H1 (cell line): Measurements from ENCODE around the gene HDGFL3. TPM values are rescaled to one million over a fixed set of nuclear protein-coding genes. Genes with fewer than 3 reads are reported as not detected.

Source experiments
- GABPA ChIP-seq: IDR thresholded peaks from 2 replicates; pipeline ENCODE4 v1.6.1; 2011; ENCODE audit warnings: mild to moderate bottlenecking, low read length, moderate library complexity, borderline replicate concordance; ENCODE audit not compliant: insufficient read depth
- KDM1A ChIP-seq: fragments of 200-600, 300-600 bp; sonication (generic); IDR thresholded peaks from 2 replicates; pipeline ENCODE4 v1.7.1; 2016; ENCODE audit warnings: mild to moderate bottlenecking, low read length, borderline replicate concordance
- KDM5A ChIP-seq: fragments of 200-600 bp; IDR thresholded peaks from 2 replicates; pipeline ENCODE4 v1.7.1; 2012; ENCODE audit warnings: mild to moderate bottlenecking, low read length, inconsistent platforms, mixed read lengths
- SUZ12 ChIP-seq: fragments of 200-600 bp; sonication (generic); IDR thresholded peaks from 2 replicates; pipeline ENCODE4 v1.6.1; 2012; ENCODE audit warnings: mild to moderate bottlenecking, inconsistent platforms, low read length, moderate library complexity, mixed read lengths
- TAF7 ChIP-seq: optimal IDR thresholded peaks from 2 replicates; pipeline ENCODE3; 2011; ENCODE audit warnings: low read depth, mild to moderate bottlenecking, inconsistent platforms, low read length, moderate library complexity, borderline replicate concordance
- TBP ChIP-seq: IDR thresholded peaks from 2 replicates; pipeline ENCODE4 v1.6.1; 2011; ENCODE audit warnings: low read depth, low read length, improper control_type of control experiment
- polyA plus RNA-seq, 7 experiments: library from polyadenylated mRNA; depleted of rRNA in 3 of 7; stranded (reverse) in 5 of 7; unstranded in 2 of 7; fragments of >200 nt in 5 of 7; fragments of 200-250 nt in 2 of 7; gene quantifications; 1 replicate in 5 of 7; 2 replicates in 1 of 7; 4 replicates in 1 of 7; pipeline versions ENCODE4 v1.2.1 to v1.2.3, GENCODE V29; 2011 to 2013; ENCODE audit warnings: missing spikeins in 2 of 7, mixed read lengths in 2 of 7
- total RNA-seq: library from RNA; stranded (reverse); fragmentation: NEBNext Ultra II Directional; extraction: Animal tissue kit (Norgen Biotek cat#: 25700); gene quantifications from 2 replicates; pipeline ENCODE4 v1.2.1, GENCODE V29; 2021

HDGFL3 gene
- total and polyA plus RNA-seq, 2 of the 8 experiments (the other 6 are each of a cell fraction or from before 2014, with no cell fraction given): 14.1 to 149 TPM

GRCh38 chr15:83219026-83219425, 11.4 kb upstream of the HDGFL3 start (continued):
- TF ChIP-seq KDM5A (no peak), TAF7 (no peak), KDM1A (no peak), SUZ12 (no peak), GABPA (no peak), TBP (no peak)
